ENCODE results near the gene PCP4L1.
"Not testable (repeated sequence)": the region's sequence is repeated elsewhere in the genome, so short reads cannot be mapped to it uniquely, and the experiment has no call there.

The PCP4L1 gene

GRCh38 chr1:161218301-161219077 lies 40.1 kb upstream of the PCP4L1 start:
- no peak for DNase-seq (ENCODE audit: low spot score)
- TF ChIP-seq CTCF (IDR thresholded peaks at IDR 0.05; ENCODE audit: extremely low read depth, missing control alignments), result no peak

GRCh38 chr1:161219078-161219892 lies 39.3 kb upstream of the PCP4L1 start:
- no peak for TF ChIP-seq CTCF (IDR thresholded peaks at IDR 0.05; ENCODE audit: extremely low read depth, missing control alignments)
- no peak for DNase-seq (ENCODE audit: low spot score)

GRCh38 chr1:161220002-161220401 lies 38.5 kb upstream of the PCP4L1 start:
- TF ChIP-seq CTCF (IDR thresholded peaks at IDR 0.05; ENCODE audit: extremely low read depth, missing control alignments), result no peak
- no peak for DNase-seq (ENCODE audit: low spot score)

- no peak for DNase-seq (ENCODE audit: low spot score)
- TF ChIP-seq CTCF (IDR thresholded peaks at IDR 0.05; ENCODE audit: extremely low read depth, missing control alignments), result no peak
These were observed 36.1 kb upstream of the PCP4L1 start for GRCh38 chr1:161222175-161223019.

- no peak for DNase-seq (ENCODE audit: low spot score)
- TF ChIP-seq CTCF (IDR thresholded peaks at IDR 0.05; ENCODE audit: extremely low read depth, missing control alignments), result no peak
These were observed 34.5 kb upstream of the PCP4L1 start for GRCh38 chr1:161223805-161224694.

GRCh38 chr1:161224695-161225087 lies 33.9 kb upstream of the PCP4L1 start:
- not testable (repeated sequence) for DNase-seq (ENCODE audit: low spot score)

- TF ChIP-seq CTCF (IDR thresholded peaks at IDR 0.05; ENCODE audit: extremely low read depth, missing control alignments), result no peak
- no peak for DNase-seq (ENCODE audit: low spot score)
These were observed 33.4 kb upstream of the PCP4L1 start for GRCh38 chr1:161225178-161225533.

Data from GM20000 (cell line).